DOHH2 (cell line): ENCODE results near the gene CHRM4.

Source experiments
- H3F3A ChIP-seq: fragments of 200-600 bp; sonication (generic), shearing (Covaris generic); 2 replicates; pipeline ENCODE4 v1.6.0; 2016; ENCODE audit warnings: antibody characterized with exemption, mild to moderate bottlenecking; ENCODE audit not compliant: control insufficient read depth, insufficient read depth
- H3K27ac ChIP-seq: fragments of 200-600 bp; sonication (generic); 2 replicates; pipeline ENCODE4 v1.5.1; 2014; ENCODE audit warnings: low read depth, mild to moderate bottlenecking, low read length, moderate library complexity
- H3K27me3 ChIP-seq: fragments of 200-600 bp; sonication (generic); 2 replicates; pipeline ENCODE4 v1.6.1; 2014; ENCODE audit warnings: mild to moderate bottlenecking, low read length, mixed read lengths; ENCODE audit not compliant: control insufficient read depth
- H3K36me3 ChIP-seq: fragments of 200-600 bp; sonication (generic); 2 replicates; pipeline ENCODE4 v1.6.1; 2014; ENCODE audit warnings: mild to moderate bottlenecking, low read length, moderate library complexity, mixed read lengths; ENCODE audit not compliant: control insufficient read depth
- H3K4me1 ChIP-seq: fragments of 200-600 bp; sonication (generic); 2 replicates; pipeline ENCODE4 v1.6.1; 2014; ENCODE audit warnings: mild to moderate bottlenecking, low read length, mixed read lengths; ENCODE audit not compliant: control insufficient read depth
- H3K4me2 ChIP-seq: fragments of 200-600 bp; sonication (generic); 2 replicates; pipeline ENCODE4 v1.6.0; 2014; ENCODE audit warnings: mild to moderate bottlenecking, low read length, moderate library complexity
- H3K4me3 ChIP-seq: fragments of 200-600 bp; sonication (generic); 2 replicates; pipeline ENCODE4 v1.5.1; 2014; ENCODE audit warnings: mild to moderate bottlenecking, low read length, mixed read lengths
- H3K79me2 ChIP-seq: fragments of 200-600 bp; sonication (generic); 2 replicates; pipeline ENCODE4 v1.6.1; 2014; ENCODE audit warnings: mild to moderate bottlenecking, low read length, mixed read lengths; ENCODE audit not compliant: control insufficient read depth
- H3K9me2 ChIP-seq: fragments of 200-600 bp; sonication (generic); replicated peaks from 2 replicates; pipeline ENCODE4 v1.6.1; 2014; ENCODE audit warnings: mild to moderate bottlenecking, low read length, mixed read lengths; ENCODE audit not compliant: control insufficient read depth
- H3K9me3 ChIP-seq: fragments of 200-600 bp; sonication (generic); 2 replicates; pipeline ENCODE4 v1.6.1; 2014; ENCODE audit warnings: antibody characterized with exemption, low read length, mixed read lengths; ENCODE audit not compliant: control insufficient read depth, insufficient read depth
- H4K20me1 ChIP-seq: fragments of 200-600 bp; sonication (generic); 2 replicates; pipeline ENCODE4 v1.6.0; 2014; ENCODE audit warnings: low read depth, mild to moderate bottlenecking, antibody characterized with exemption, low read length, moderate library complexity; ENCODE audit not compliant: control insufficient read depth, insufficient read depth
- EZH2phosphoT487 ChIP-seq: fragments of 200-600 bp; sonication (generic); IDR thresholded peaks from 2 replicates; pipeline ENCODE4 v1.6.1; 2017; ENCODE audit warnings: borderline replicate concordance, mild to moderate bottlenecking, antibody characterized with exemption, low read length, moderate library complexity, mixed read lengths
- TF ChIP-seq, protein P1 (sequence below): fragments of 200-600 bp; sonication (generic); IDR thresholded peaks from one replicate; pipeline ENCODE4 v1.5.1; 2014; ENCODE audit warnings: antibody characterized with exemption, mild to moderate bottlenecking, low read depth, low read length; ENCODE audit not compliant: poor library complexity, severe bottlenecking

The CHRM4 gene

DNA sequence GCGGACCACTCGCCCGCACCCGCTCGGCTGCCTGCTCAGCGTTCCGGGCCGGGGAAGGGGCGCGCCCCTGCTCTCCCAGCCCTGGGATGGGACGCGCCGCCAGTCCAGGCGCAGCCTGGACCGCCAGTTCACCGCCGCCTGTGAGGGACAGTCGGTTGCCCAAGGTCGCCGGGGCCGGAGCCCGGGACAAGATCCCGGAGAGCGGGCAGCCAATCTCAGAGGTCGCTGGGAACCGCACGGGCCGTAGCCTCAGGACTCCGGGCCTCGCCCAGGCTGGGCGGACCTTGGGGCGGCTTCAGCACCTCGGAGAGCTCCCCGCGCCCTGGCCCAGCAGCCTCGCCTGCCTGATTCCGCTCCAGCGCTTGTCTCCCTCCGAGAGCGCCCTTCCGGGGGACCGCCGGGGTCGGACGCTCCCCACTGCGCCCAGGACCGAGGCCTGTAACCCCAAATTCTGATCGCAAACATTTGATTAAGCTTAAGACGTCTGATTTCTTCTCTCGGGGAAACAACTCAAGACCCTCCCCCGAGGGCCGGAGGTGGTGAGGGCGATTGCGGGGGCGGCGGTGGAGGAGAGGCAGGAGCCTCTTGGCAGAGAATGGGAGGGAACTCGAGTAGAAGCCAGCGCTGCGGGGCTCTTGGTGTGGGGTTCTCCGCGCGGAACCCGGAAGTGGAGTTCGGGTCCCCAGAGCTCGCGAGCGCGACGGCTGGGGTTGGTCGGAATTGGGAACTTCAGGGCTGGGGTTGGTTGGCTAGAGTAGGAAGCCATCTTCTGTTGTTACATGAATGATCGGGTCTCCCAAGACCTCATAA, 1.1 kb upstream of the CHRM4 start:
- H3K9me2 ChIP-seq: no peaks in the 10 kb centered on the region
- TF ChIP-seq, protein P1, sequence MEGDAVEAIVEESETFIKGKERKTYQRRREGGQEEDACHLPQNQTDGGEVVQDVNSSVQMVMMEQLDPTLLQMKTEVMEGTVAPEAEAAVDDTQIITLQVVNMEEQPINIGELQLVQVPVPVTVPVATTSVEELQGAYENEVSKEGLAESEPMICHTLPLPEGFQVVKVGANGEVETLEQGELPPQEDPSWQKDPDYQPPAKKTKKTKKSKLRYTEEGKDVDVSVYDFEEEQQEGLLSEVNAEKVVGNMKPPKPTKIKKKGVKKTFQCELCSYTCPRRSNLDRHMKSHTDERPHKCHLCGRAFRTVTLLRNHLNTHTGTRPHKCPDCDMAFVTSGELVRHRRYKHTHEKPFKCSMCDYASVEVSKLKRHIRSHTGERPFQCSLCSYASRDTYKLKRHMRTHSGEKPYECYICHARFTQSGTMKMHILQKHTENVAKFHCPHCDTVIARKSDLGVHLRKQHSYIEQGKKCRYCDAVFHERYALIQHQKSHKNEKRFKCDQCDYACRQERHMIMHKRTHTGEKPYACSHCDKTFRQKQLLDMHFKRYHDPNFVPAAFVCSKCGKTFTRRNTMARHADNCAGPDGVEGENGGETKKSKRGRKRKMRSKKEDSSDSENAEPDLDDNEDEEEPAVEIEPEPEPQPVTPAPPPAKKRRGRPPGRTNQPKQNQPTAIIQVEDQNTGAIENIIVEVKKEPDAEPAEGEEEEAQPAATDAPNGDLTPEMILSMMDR: no peak
- no peak for TF ChIP-seq EZH2phosphoT487
- peaks cover 32% of the 10 kb centered on the region for H3K4me1 ChIP-seq
- no peaks in the 10 kb centered on the region; the same call in 1 of the 2 replicates for H4K20me1 ChIP-seq
- no peak overlapping the region for H3K27ac ChIP-seq
- H3K27me3 ChIP-seq: peaks cover 55% of the 10 kb centered on the region
- H3K79me2 ChIP-seq: no peaks in the 10 kb centered on the region
- H3K4me3 ChIP-seq: peak overlapping the region; percentile 70
- no peaks in the 10 kb centered on the region for H3K9me3 ChIP-seq
- peak overlapping the region; percentile 80 for H3K4me2 ChIP-seq
- no peaks in the 10 kb centered on the region; the same call in 1 of the 2 replicates for H3F3A ChIP-seq
- H3K36me3 ChIP-seq: no peaks in the 10 kb centered on the region

DNA sequence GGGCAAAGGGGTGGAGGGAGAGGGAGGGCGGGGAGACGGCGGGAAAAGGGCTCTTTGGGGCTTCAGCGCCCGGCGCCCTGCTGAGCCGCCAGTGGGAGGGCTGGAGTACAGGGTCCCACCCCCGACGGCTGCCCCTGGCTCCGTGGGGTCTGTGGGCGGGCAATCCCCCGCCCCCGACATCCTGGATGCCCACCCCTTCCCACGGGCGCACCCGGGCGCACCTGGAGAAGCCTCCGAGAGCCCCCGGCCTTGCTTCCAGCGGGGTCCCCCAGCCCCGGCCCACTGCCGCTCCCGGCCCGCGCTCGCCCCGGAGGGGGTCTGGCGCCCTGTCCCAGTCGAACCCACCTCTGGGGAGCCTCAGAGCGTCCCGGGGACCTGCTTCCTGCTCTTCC, 394 bp downstream of the CHRM4 start:
- no peaks in the 10 kb centered on the region for H3K36me3 ChIP-seq
- H3K9me3 ChIP-seq: no peaks in the 10 kb centered on the region
- no peaks in the 10 kb centered on the region for H3K79me2 ChIP-seq
- peak overlapping the region; percentile 46; the same call in 1 of the 2 replicates for H3K4me3 ChIP-seq
- H3K27me3 ChIP-seq: peaks cover 63% of the 10 kb centered on the region
- peaks cover 32% of the 10 kb centered on the region for H3K4me1 ChIP-seq
- no peaks in the 10 kb centered on the region; the same call in 1 of the 2 replicates for H4K20me1 ChIP-seq
- TF ChIP-seq, protein P1: no peak
- TF ChIP-seq EZH2phosphoT487: no peak
- H3F3A ChIP-seq: no peaks in the 10 kb centered on the region; the same call in 1 of the 2 replicates
- peak overlapping the region; percentile 47 for H3K4me2 ChIP-seq
- no peak overlapping the region for H3K27ac ChIP-seq
- no peaks in the 10 kb centered on the region for H3K9me2 ChIP-seq

DNA sequence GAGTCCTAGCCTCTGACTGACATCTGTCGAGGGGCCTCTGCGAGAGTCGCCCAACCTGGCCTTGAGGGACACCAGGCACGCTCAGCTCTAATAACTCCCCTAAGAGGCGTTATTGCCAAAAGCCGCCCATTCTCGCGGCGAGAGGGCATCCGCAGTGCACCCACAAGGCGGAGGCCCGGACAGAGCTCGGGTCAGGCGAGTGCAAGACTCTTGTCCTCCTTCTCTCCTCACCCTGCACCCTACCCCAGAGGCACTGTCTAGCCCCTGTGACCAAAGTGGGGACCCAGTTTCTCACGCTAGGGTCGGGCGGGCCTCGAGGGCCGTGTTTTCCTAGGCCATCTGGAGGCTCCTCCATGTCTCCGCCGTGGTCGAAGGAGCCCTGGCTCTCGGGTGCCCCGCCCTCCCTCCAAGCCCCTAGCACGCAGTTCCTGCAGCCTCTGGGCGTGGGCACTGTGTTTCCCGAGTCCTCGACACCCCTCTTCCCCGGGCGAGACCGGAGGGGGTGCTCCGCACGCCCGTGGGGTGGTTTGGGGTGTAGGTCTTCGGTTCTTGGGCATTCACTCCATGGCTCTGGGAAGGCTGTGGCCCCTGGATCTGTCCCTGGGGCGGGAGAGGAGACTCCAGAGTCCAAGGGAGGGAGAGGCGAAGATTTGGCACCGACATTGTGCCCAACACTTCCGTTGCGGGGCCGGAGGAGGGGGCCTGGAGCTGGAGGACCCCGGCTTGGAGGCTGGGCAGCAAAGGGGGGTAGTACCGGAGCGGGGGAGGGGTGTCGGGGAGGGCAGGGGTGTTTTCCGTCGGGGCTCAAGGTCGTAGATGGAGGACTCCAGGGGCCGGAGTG, 1.0 kb downstream of the CHRM4 start:
- Histone ChIP-seq H3K4me1 (peaks cover 32% of the 10 kb centered on the region), H4K20me1 (no peaks in the 10 kb centered on the region; the same call in 1 of the 2 replicates), H3K79me2 (no peaks in the 10 kb centered on the region), H3K4me2 (peak overlapping the region; percentile 61), H3K9me2 (no peaks in the 10 kb centered on the region), H3K4me3 (peak overlapping the region; percentile 55; the same call in 1 of the 2 replicates), H3K9me3 (no peaks in the 10 kb centered on the region), H3K36me3 (no peaks in the 10 kb centered on the region), H3F3A (no peaks in the 10 kb centered on the region; the same call in 1 of the 2 replicates), H3K27me3 (peaks cover 63% of the 10 kb centered on the region), H3K27ac (no peak overlapping the region)
- TF ChIP-seq EZH2phosphoT487: peak; percentile 48
- TF ChIP-seq, protein P1: no peak
